Stimulated activated CD4-positive, alpha-beta T cell treated with anti-CD3 and anti-CD28 coated beads, Interleukin-15, amount 100 ng/mL, for 1 hour (primary cell): ENCODE measurements around the gene BUD23.
"Not testable (repeated sequence)": the region's sequence is repeated elsewhere in the genome, so short reads cannot be mapped to it uniquely, and the experiment has no call there.

ENCODE experiments used
- DNase-seq, 2 donors: peaks; one replicate each; pipeline ENCODE4 v3.0.0-alpha.2; 2020; ENCODE audit warnings: low read depth in 1 of 2, low spot score in 1 of 2

BUD23 gene

DNA sequence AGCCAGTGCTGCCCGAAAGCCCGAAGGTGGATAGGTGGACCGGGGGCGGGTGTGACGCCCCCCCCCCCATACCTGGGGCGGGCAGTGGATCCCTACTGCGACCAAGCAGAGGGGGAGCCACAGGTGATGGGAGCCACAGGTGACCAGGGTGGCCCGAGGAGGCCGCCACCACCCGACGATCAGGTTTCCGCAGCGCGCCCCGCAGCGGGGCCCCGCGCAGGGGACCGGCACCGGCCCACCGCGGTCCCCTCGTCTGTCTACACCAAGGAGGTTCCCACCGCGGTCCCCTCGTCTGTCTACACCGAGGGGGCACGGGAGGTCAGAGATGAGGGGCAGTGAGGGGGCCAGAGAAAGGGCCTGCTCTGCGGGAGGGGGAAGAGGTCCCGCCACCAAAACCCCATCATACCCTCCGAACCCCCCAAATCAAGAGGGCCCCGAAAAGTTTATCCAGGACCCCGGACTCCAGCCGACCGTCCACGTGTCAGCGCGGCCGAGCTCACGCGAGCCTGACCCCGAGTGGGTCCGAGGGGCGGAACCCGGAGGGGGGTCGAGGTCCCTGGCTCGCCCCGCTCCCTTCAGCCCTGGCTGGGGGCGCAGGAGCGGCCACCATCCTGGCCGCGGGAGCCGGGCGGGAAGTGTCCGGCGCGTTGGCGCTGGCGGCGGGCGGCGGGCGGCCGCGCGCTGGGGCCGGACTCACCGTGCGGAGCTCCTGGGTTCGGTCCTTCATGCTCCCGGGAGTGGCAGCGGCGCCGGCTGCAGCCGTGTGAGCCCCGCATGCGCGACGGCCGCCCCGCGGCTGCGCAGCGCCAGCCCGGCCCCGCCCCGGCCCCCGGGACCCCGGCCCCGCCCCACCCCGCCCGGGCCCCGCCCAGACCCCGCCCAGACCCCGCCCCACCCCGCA is 35.8 kb downstream of the BUD23 start, which contains the start of gene STX1A:
TSS of gene STX1A (minus strand) at position 765 of the 901 bp plus-strand sequence. CDS start at position 727, 38 bp downstream.
- DNase-seq: peak; percentile 51 to 65

DNA sequence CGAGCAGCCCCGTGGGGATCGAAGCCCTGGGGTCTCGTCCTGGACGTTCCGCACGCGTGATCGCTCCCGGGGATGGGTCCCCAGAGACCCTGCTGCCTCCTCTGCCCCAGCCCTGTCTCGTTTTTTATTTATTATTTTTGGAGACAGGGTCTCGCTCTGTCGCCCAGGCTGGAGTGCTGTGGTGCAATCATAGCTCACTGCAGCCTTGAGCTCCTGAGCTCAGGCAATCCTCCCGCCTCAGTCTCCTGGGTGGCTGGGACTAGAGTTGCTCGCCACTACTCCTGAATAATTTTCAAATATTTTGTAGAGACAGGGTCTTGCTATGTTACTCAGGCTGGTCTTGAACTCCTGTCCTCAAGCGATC is 36.4 kb downstream of the BUD23 start:
- no peak for DNase-seq

GRCh38 chr7:73720443-73720842 is 37.0 kb downstream of the BUD23 start:
- DNase-seq: not testable (repeated sequence)

GRCh38 chr7:73721377-73721817 is 38.0 kb downstream of the BUD23 start:
- DNase-seq: no peak

DNA sequence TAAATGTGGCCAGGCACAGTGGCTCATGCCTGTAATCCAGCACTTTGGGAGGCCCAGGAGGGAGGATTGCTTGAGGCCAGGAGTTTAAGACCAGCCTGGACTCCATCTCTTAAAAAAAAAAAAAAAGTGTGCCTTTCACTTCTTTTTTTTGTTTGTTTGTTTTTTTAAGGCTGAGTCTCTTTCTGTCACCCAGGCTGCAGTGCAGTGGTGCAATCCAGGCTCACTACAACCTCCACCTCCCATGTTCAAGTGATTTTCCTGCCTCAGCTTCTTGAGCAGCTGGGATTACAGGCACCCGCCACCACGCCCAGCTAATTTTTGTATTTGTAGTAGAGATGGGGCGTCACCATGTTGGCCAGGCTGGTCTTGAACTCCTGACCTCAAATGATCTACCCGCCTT is 38.8 kb downstream of the BUD23 start:
- DNase-seq: not testable (repeated sequence)

GRCh38 chr7:73722785-73723184 is 39.4 kb downstream of the BUD23 start:
- DNase-seq: no peak

DNA sequence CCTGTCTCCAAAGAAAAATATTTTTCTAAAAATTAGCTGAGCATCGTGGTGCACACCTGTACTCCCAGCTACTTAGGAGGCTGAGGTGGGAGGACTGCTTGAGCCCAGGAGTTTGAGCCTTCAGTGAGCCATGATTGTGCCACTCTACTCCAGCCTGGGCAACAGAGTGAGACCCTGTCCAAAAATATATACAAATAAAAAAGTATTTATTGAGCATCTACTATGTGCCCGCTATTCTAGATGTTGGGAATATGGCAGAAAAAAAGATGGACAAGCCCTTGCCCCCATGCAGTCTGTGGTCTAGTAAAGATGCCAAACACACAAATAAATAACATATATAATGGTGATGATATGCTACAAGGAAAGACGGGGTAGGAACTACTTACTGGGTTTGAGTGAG is 40.4 kb downstream of the BUD23 start:
- no peak for DNase-seq

DNA sequence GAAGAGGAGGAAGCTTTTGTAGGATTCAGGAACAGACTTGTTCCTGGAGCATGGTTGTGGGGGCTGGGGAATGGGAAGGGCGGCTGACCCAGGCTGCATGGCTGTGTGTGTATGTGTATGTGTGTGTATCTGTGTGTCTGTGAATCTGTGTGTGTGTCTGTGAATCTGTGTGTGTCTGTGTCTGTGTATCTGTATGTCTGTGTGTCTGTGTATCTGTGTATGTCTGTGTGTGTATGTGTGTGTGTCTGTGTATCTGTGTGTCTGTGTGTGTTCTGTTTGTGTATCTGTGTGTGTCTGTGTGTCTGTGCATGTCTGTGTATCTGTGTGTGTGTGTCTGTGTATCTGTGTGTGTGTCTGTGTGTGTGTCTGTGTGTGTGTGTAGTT is 42.7 kb downstream of the BUD23 start:
- DNase-seq: no peak

DNA sequence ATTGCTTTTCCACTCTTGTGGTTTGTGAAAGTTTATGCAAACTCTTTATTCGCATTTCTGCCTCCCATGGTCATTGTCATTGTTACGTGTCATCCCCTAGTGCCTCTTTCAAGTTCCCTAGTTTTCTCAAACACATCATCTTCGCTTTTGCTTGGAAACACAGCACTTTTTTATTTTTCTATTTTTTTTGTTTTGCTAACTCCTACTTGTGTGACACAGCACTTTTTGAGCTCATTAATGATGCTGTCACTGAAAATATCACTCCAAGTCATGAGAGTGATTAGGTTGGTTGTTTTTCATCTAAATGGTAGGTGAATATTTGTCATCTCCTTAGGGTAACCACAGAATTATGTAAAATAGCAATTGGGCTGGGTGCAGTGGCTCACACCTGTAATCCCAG is 44.6 kb downstream of the BUD23 start:
- no peak for DNase-seq

DNA sequence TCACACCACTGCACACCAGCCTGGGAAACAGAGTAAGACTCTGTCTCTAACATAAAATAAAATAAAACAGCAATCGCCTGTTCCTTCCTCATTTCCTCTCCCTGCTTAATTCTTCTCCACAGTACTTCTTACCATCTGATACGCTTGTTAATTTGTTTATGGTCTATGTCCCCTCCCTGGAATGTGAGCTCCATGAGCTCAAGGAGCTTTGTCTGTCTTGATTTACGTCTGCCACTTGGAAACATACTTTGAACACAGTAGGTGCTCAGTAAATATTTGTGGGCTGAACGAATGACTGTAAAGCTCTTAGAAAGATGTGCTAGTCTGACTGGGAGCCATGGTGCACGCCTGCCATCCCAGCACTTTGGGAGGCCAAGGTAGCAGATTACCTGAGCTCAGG is 45.2 kb downstream of the BUD23 start:
- no peak for DNase-seq

GRCh38 chr7:73730485-73730884 is 47.1 kb downstream of the BUD23 start:
- no peak for DNase-seq

GRCh38 chr7:73732397-73732796 is 49.0 kb downstream of the BUD23 start:
- DNase-seq: no peak

GRCh38 chr7:73734619-73735527 is 51.5 kb downstream of the BUD23 start:
- peak; percentile 53 to 68 for DNase-seq

DNA sequence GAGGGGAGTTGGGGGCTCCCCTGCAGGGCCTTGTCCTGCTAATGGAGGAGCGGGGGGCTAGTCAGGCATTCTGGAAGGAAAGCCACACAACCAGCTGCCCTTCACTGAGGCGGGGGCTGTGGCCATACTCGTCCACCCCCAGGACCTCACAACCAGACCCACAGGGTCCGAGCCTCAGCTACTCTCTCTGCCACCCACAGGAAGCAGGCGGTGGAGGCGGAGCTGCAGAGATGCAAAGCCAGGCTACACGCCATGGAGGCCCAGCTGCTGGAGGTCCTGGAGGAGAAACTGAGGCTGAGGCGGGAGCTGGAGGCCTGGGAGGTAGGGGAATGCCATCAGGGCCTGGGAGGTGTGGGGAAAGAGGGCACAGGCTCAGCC is 52.1 kb downstream of the BUD23 start:
- no peak for DNase-seq

DNA sequence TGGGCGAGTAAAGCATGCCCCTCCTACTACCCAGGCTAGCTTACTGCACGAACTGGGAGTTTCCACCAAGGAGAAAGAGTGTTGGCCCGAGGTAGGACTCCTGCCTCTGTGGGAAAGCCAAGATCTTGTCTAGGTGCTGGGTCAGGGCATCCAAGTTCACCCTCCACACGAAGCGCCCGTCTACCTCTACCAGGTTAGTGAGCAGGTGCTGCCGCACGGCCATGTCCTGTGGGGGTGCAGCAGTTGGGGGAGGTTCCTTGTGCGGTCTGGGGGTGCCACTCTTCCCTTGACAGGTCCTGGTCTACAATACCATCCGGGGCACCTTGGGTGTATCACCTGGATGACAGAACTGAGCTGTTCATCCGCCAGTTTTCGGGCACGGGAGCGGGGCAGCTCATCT is 53.5 kb downstream of the BUD23 start:
- no peak for DNase-seq

- no peak for DNase-seq
Observed at GRCh38 chr7:73737491-73738219, 54.3 kb downstream of the BUD23 start.

GRCh38 chr7:73738220-73738611 is 54.8 kb downstream of the BUD23 start:
- peak; percentile 31 to 56 for DNase-seq

GRCh38 chr7:73738612-73739386 is 55.4 kb downstream of the BUD23 start, which contains the start of gene ABHD11:
Gene ABHD11, minus strand, starts transcription at chr7:73738802. Its CDS starts 32 bp downstream, at chr7:73738770.
- DNase-seq: peak; percentile 98 to 99

DNA sequence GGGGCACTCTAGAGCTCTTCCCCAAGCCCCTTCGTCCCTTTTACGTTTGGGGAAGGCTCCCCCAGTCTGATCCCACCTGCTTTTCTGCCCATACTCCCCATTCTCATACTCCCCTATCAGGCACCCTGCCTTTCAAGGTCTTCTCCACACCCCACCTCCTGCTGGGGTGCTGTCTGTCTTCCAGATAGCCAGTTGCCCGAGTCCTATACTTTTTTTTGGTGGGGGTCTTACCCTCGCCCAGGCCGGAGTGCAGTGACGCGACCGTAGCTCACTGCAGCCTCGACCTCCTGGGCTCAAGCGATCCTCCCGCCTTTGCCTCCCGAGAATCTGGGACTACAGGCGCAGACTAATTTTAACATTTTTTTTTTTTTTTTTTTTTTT is 56.0 kb downstream of the BUD23 start:
- no peak for DNase-seq

GRCh38 chr7:73740212-73740611 is 56.8 kb downstream of the BUD23 start:
- DNase-seq: no peak
